Aorta (tissue), 5 donors: Measurements from ENCODE around the gene EFR3B. TPM values are rescaled to one million over a fixed set of nuclear protein-coding genes. Genes with fewer than 3 reads are reported as not detected.

Experiments
- ATAC-seq: fragments of 200-7000 bp; cut with Tn5 transposase; one replicate; pipeline ENCODE4 v1.9.1; 2022; ENCODE audit warnings: moderate library complexity; ENCODE audit not compliant: low FRiP score
- DNase-seq, 2 donors: peaks; one replicate each; pipeline ENCODE4 v3.0.0-alpha.2; 2020
- H3K27ac ChIP-seq, 2 donors: one replicate each; pipeline ENCODE4 v1.5.1; 2013; ENCODE audit warnings: low read length in 2 of 2, mild to moderate bottlenecking in 2 of 2, moderate library complexity in 2 of 2, control low read depth in 1 of 2, inconsistent platforms in 1 of 2, low read depth in 1 of 2
- H3K27me3 ChIP-seq, 2 donors: one replicate each; pipeline ENCODE4 v1.6.1; 2013; ENCODE audit warnings: control low read depth in 1 of 2, low read length in 1 of 2, mild to moderate bottlenecking in 1 of 2, moderate library complexity in 1 of 2; ENCODE audit not compliant: insufficient read depth in 2 of 2, control insufficient read depth in 1 of 2
- H3K36me3 ChIP-seq, 2 donors: one replicate each; pipeline ENCODE4 v1.6.1; 2013; ENCODE audit warnings: control low read depth in 1 of 2, low read length in 1 of 2, mild to moderate bottlenecking in 1 of 2; ENCODE audit not compliant: insufficient read depth in 2 of 2, control insufficient read depth in 1 of 2
- H3K4me1 ChIP-seq, 2 donors: one replicate each; pipeline ENCODE4 v1.6.1; 2013; ENCODE audit warnings: low read length in 2 of 2, control low read depth in 1 of 2, mild to moderate bottlenecking in 1 of 2, moderate library complexity in 1 of 2; ENCODE audit not compliant: insufficient read depth in 2 of 2, control insufficient read depth in 1 of 2
- H3K4me3 ChIP-seq, 2 donors: one replicate each; pipeline ENCODE4 v1.5.1; 2013; ENCODE audit warnings: low read length in 2 of 2, control low read depth in 1 of 2, mild to moderate bottlenecking in 1 of 2
- H3K9me3 ChIP-seq: one replicate; pipeline ENCODE4 v1.6.1; 2013; ENCODE audit warnings: mild to moderate bottlenecking, low read length; ENCODE audit not compliant: control insufficient read depth
- WGBS, 2 donors: extraction: QIAGEN DNeasy Blood & Tissue Kit; methylation state at CpG; one replicate each; pipeline ENCODE4 v1.1.7; 2013; 5-methylcytosine and 5-hydroxymethylcytosine counted together
- intact Hi-C, 2 donors: fragments of 100-400 bp; cut with DNase I; formaldehyde crosslinking; loops; one replicate each; pipeline versions ENCODE4 v1.14.2 to v1.15.0; 2022
- polyA plus RNA-seq, 2 donors: library from polyadenylated mRNA; stranded (reverse); fragments of 200-250 nt; gene quantifications; one replicate each; pipeline ENCODE4 v1.2.3, GENCODE V29; 2013
- total RNA-seq, 2 donors: library from RNA; stranded (reverse); fragmentation: NEBNext Ultra II Directional; extraction: Animal tissue kit (Norgen Biotek cat#: 25700); gene quantifications; one replicate each; pipeline ENCODE4 v1.2.1, GENCODE V29; 2021
- donor health status: healthy with polysubstance abuse.
- donor health status: Bipolar disorder and iron deficiency.
- donor health status: DM: no; HTN: no; CAD: no.
- donor health status: DM: no; HTN: no; CAD: no.
- donor health status: DM: yes; HTN: yes; CAD: no.

The EFR3B gene
- total and polyA plus RNA-seq, 4 donors: 0.36 to 1.3 (median 0.88) TPM

- DNase-seq (peak in 1 of 2 donors; percentile 8), ATAC-seq (no peak)
- Histone ChIP-seq H3K4me3 (no peak overlapping the region), H3K36me3 (no peaks in the 10 kb centered on the region), H3K27ac (no peak overlapping the region), H3K27me3 (no peaks in the 10 kb centered on the region), H3K9me3 (no peaks in the 10 kb centered on the region), H3K4me1 (no peaks in the 10 kb centered on the region)
- intact Hi-C loops: no loop called here
- 73 to 86% methylated on average over 4 of the region's 4 CpGs for WGBS, 2 donors
Observed at GRCh38 chr2:25029183-25029554, 12.7 kb upstream of the EFR3B start.

- Histone ChIP-seq H3K27ac (no peak overlapping the region), H3K36me3 (no peaks in the 10 kb centered on the region), H3K9me3 (no peaks in the 10 kb centered on the region), H3K27me3 (no peaks in the 10 kb centered on the region), H3K4me3 (no peak overlapping the region), H3K4me1 (no peaks in the 10 kb centered on the region)
- 74 to 76% methylated on average over 2 of the region's 2 CpGs for WGBS, 2 donors
- ATAC-seq (no peak), DNase-seq (no peak)
- intact Hi-C loops: no loop called here
Observed at GRCh38 chr2:25030702-25031101, 11.2 kb upstream of the EFR3B start.

- H3K4me1 ChIP-seq: no peaks in the 10 kb centered on the region
- DNase-seq: peak in 1 of 2 donors; percentile 2
- H3K9me3 ChIP-seq: no peaks in the 10 kb centered on the region
- H3K27ac ChIP-seq: no peak overlapping the region
- ATAC-seq: no peak
- no peaks in the 10 kb centered on the region for H3K27me3 ChIP-seq
- WGBS, 2 donors: 48 to 59% methylated on average over 3 of the region's 3 CpGs
- no peaks in the 10 kb centered on the region for H3K36me3 ChIP-seq
- intact Hi-C loops: no loop called here
- H3K4me3 ChIP-seq: no peak overlapping the region
Observed at GRCh38 chr2:25032094-25032493, 9.8 kb upstream of the EFR3B start.

GRCh38 chr2:25032901-25033300, 9.0 kb upstream of the EFR3B start:
- DNase-seq (no peak), ATAC-seq (no peak)
- no peaks in the 10 kb centered on the region for H3K4me1 ChIP-seq
- H3K4me3 ChIP-seq: no peak overlapping the region
- intact Hi-C loops: no loop called here
- H3K27me3 ChIP-seq: no peaks in the 10 kb centered on the region
- WGBS, 2 donors: 81 to 87% methylated on average over 4 of the region's 4 CpGs
- H3K27ac ChIP-seq: no peak overlapping the region
- H3K9me3 ChIP-seq: no peaks in the 10 kb centered on the region
- no peaks in the 10 kb centered on the region for H3K36me3 ChIP-seq

GRCh38 chr2:25034081-25034480, 7.8 kb upstream of the EFR3B start:
- 94% methylated on average over 5 of the region's 5 CpGs for WGBS, 2 donors
- no peak for ATAC-seq

GRCh38 chr2:25035537-25036220, 6.2 kb upstream of the EFR3B start:
- H3K27me3 ChIP-seq: no peaks in the 10 kb centered on the region
- H3K4me1 ChIP-seq: no peaks in the 10 kb centered on the region
- H3K36me3 ChIP-seq: no peaks in the 10 kb centered on the region
- intact Hi-C loops: no loop called here
- DNase-seq: peak in 1 of 2 donors; percentile 67
- 79 to 80% methylated on average over 12 of the region's 12 CpGs for WGBS, 2 donors
- H3K4me3 ChIP-seq: no peak overlapping the region
- H3K9me3 ChIP-seq: no peaks in the 10 kb centered on the region
- H3K27ac ChIP-seq: no peak overlapping the region
- no peak for ATAC-seq

More at GRCh38 chr2:25034081-25034480, 7.8 kb upstream of the EFR3B start:
- H3K27ac ChIP-seq: no peak overlapping the region
- intact Hi-C loops: no loop called here
- no peaks in the 10 kb centered on the region for H3K36me3 ChIP-seq
- no peaks in the 10 kb centered on the region for H3K9me3 ChIP-seq
- peak in 1 of 2 donors; percentile 0 for DNase-seq
- H3K4me1 ChIP-seq: no peaks in the 10 kb centered on the region
- H3K27me3 ChIP-seq: no peaks in the 10 kb centered on the region
- no peak overlapping the region for H3K4me3 ChIP-seq

- no peaks in the 10 kb centered on the region for H3K27me3 ChIP-seq
- intact Hi-C loops: no loop called here
- 80 to 82% methylated on average over 6 of the region's 6 CpGs for WGBS, 2 donors
- no peak overlapping the region for H3K27ac ChIP-seq
- H3K4me3 ChIP-seq: no peak overlapping the region
- H3K9me3 ChIP-seq: no peaks in the 10 kb centered on the region
- ATAC-seq (no peak), DNase-seq (peak in 1 of 2 donors; percentile 26)
- no peaks in the 10 kb centered on the region for H3K4me1 ChIP-seq
- no peaks in the 10 kb centered on the region for H3K36me3 ChIP-seq
Observed at GRCh38 chr2:25036221-25036559, 5.7 kb upstream of the EFR3B start.

- no peak for ATAC-seq
- WGBS, 2 donors: 88 to 95% methylated on average over 4 of the region's 4 CpGs
Observed at GRCh38 chr2:25039126-25039525, 2.8 kb upstream of the EFR3B start.

GRCh38 chr2:25041307-25041927, 459 bp upstream of the EFR3B start:
- H3K36me3 ChIP-seq: no peaks in the 10 kb centered on the region
- ATAC-seq: peak; percentile 19

More at GRCh38 chr2:25039126-25039525, 2.8 kb upstream of the EFR3B start:
- intact Hi-C loops: no loop called here
- no peaks in the 10 kb centered on the region for H3K9me3 ChIP-seq
- no peaks in the 10 kb centered on the region for H3K27me3 ChIP-seq
- no peaks in the 10 kb centered on the region for H3K4me1 ChIP-seq
- DNase-seq: peak in 1 of 2 donors; percentile 14
- no peak overlapping the region for H3K4me3 ChIP-seq
- H3K27ac ChIP-seq: no peak overlapping the region
- H3K36me3 ChIP-seq: no peaks in the 10 kb centered on the region

More at GRCh38 chr2:25041307-25041927, 459 bp upstream of the EFR3B start:
- intact Hi-C loops: loop anchor here (2.0 to 5.0 kb wide), 3 partner anchors 65 to 91 kb away; partner anchors contain the start of gene DNAJC27 (in 1 of the 2)
- Histone ChIP-seq H3K27me3 (no peaks in the 10 kb centered on the region), H3K27ac (peak overlapping the region in 1 of 2 donors; percentile 13), H3K4me1 (no peaks in the 10 kb centered on the region), H3K9me3 (no peaks in the 10 kb centered on the region), H3K4me3 (peak overlapping the region; percentile 3 to 21)
- 2% methylated on average over 28 of the region's 28 CpGs for WGBS, 2 donors
- DNase-seq: peak; percentile 64 to 82
